GM18505 (cell line): Measurements from ENCODE around the gene PPM1N.

ENCODE experiments used
- ATAC-seq: cut with Tn5 transposase; IDR thresholded peaks from one replicate; pipeline ENCODE4 v1.9.1; 2021; ENCODE audit not compliant: unreplicated experiment
- POLR2A ChIP-seq: IDR thresholded peaks from 4 replicates; pipeline ENCODE4 v1.6.1; 2011; ENCODE audit warnings: borderline replicate concordance; ENCODE audit not compliant: insufficient read depth, insufficient read length; ENCODE audit errors: extremely low read depth

PPM1N gene

DNA sequence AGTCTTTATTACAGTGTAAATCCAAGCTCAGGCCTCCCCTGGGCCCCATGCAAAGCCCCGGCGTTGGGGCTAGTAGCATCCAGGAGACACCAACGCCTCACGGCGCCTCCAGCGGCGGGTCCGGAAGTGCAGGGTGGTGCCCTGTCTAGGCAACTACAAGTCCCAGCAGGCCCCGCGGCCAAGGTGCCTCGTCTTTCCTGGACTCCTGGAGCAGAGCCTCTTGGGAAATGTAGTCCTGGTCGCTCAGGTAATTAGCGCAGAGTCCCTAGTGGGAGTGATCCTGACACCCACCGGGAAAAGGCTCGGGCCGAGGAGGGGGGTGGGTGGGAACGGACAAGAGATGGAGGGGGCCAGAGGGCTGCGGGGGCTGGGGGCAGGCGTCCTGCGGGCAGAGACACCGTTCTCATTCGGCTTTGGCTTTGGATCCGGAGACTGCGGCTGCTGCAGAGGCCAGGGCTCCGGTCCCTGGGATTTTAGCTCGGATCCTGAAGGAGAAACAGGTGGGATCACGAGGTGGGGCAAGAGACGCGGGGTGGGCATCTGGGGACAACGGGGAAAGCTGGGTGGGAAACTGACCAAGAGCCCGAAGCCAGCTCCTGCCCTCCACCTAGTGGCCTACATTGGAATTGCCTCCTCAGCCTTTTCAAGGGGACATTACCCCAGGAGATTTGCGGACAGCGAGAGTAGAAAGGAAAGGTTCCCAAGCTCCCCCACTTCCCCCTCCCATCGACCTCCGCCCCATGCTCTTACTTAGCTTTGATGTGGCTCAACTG, 12.8 kb upstream of the PPM1N start:
- peak; percentile 85 for ATAC-seq
- no peak for TF ChIP-seq POLR2A

DNA sequence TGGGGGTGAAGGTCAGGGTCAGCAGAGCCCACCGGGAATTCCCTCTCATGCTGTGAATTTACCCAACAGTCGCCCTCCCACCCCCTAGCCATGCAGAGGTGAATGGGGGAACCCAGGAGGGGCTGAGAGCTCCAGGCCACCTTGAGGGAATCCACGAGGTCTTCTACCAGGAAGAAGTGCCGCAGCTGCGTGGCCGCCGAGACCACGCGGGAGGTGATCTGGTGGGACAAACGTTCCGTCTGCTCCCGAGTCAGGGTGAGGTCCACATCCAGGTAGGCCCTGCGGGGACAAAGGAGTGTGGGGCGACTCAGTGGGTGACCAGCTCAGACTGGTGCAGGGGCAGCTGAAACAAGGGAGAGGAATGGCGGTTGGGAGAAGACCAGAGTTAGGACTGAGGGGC, 9.5 kb upstream of the PPM1N start:
- TF ChIP-seq POLR2A = no peak
- no peak for ATAC-seq

DNA sequence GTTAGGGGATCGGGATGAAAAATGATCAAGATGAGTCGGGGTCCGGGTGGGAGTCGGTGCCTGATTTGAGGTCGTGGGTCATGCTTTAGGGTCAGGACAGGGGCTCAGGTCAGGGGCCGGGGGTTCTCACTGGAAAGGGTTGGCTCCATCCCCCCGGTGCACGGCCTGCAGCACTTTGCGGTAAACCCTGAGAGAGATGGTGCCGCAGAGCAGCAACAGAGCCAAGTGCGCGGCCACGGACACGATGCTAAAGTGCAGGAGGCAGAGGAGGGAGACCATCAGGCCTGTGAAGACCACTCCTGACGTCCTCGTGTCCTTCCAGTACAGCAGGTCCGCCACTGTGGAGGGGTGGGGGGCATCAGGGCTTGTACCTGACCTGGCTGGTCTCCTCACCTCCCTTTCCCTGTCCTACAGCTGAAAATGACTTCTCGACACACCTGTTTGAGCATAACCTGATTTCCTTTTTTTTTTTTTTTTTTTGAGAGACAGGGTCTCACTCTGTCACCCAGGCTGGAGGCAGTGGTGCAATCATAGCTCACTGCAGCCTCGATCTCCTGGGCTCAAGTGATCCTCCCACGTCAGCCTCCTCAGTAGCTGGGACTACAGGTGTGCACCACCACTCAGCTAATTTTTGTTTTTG, 8.9 kb upstream of the PPM1N start:
- TF ChIP-seq POLR2A = no peak
- no peak for ATAC-seq

DNA sequence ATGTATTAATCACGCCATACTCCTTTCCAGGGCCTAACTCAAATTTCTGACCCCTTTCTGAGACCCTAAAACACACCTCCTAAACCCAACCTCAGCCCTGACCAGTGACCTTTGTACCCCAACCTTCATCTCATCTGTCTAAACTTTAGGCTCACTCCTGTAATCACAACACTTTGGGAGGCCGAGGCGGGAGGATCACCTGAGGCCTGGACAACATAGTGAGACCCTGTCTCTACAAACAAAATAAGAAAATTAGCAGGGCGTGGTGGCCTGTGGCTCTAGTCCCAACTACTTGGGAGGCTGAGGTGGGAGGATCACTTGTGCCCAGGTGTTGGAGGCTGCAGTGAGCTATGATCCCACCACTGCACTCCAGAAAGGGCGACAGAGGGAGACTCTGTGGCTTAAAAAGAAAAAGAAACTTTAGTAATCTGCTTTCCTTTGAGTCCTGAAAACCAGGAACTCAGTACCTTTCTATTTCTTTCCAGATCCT, 6.1 kb upstream of the PPM1N start:
- TF ChIP-seq POLR2A = no peak
- no peak for ATAC-seq

DNA sequence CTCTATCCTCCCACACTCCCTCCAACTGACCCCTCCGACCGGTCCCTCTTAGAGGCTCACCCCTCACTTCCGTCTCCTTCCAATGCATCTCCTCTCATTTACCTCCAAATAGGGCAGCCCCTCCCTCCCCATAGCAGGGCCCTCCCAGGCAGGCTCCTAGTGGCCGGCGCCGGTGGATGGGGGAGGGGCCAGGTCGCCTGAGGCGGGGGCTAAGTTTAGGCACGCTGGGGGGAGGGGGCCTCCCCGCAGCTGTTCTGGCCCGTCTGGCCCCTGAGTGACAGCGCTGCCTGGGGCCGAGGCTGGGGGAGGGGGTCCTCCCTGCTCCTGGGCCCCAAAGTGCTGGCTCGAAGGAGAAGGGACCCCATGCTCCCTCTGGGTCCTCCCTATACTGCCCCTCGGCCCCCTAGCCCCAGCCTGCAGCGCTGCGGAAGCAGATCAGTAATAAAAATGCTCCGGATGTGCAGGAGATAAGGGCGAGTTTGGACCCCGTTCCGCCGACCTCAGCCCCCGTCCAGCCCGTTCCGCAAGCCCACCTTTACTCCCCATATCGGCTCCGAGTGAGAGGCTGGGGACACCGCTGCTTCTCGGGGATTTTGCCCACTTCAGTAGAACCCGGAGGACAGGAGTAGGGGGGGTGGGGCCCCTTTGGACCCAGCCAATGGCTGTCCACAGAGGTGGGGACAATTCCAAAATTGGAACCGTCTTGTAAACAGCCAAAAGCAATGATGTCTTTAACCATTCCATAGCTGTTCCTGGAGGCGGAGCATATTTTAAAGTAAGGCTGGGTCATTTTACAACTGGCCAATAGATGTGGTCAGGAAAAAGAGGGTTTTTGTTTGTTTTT, 5.4 kb upstream of the PPM1N start:
- ATAC-seq = no peak
- peak; percentile 19 for TF ChIP-seq POLR2A

DNA sequence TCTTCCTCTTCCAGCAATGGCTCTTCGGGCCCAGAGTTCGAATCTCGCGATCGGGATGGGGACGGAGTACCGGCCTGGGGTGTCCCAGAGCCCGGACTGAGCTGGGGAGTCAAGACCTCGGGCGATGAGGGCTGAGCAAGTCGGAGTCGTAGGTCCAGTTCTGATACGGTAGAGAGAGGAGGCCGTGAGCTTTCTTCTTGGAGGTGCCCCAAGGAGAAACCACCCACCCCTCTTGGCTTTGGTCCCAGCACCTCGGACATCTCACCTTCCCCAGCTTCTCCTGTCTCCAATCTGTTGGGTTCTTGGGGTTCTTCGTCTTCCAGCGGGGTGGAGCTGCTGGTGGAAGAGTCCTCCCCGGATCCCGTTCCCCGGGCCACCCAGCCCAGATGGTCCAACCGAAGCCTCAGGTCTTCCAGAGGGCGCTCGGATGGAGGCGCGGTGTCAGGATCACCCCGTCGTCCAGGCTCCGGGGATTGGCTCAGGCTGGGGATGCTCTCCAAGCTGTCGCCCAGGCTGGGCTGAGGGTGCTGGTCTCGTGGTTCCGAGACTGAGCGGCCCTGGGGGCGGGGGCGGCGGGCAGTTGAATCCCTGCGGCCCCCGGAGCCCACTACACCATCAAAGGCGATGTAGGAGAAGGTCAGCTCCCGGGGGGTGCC, 3.9 kb upstream of the PPM1N start:
- TF ChIP-seq POLR2A = no peak
- no peak for ATAC-seq

DNA sequence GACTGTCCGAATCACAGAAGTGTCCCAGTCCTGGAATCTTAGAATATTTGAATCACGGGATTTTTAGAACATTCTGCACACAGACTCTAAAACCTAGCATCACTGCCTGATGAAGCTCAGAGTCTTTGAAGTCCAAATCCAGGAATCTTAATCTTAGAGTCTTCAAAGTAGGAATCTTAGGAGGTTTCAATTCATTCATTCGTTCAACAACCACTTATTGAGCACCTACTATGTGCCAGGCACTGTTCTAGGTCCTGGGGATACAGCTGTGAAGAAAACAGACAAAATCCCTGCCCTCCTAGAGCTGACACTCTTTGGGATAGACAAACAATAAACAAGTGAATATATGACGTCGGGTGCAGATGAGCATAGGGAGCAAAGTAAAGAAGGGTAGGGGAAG, 3.1 kb upstream of the PPM1N start:
- ATAC-seq = no peak
- no peak for TF ChIP-seq POLR2A

DNA sequence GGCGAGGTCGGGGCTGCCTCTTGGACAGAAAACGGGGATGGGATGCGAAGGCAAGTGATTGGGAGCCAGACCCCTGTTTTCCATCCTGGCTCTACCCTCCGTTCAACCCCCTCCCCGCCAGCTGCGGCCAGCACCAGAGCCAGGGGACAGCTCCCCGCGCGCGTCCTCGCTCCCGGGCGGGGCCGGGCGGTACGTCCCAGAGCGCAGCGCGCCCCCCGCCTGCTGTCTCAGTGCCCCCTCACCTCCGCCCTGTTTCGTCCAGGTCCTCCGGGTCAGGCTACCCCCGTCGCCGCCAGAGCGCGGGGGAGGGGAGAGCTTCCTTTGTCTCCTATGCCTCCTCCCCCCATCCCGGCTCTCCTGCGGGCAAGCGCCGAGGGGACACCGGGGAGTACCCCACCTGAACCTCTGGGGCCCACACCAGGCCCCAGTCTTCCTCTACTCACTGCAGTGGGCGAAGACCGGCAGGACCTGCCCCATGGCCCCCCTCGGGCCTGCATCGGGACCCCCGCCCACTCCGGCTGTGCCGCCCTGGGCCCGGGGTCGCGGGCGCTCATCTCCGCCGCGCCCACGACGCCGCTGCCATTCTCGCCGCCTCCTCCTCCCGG, 1.8 kb upstream of the PPM1N start:
- TF ChIP-seq POLR2A = no peak
- ATAC-seq = peak; percentile 11

DNA sequence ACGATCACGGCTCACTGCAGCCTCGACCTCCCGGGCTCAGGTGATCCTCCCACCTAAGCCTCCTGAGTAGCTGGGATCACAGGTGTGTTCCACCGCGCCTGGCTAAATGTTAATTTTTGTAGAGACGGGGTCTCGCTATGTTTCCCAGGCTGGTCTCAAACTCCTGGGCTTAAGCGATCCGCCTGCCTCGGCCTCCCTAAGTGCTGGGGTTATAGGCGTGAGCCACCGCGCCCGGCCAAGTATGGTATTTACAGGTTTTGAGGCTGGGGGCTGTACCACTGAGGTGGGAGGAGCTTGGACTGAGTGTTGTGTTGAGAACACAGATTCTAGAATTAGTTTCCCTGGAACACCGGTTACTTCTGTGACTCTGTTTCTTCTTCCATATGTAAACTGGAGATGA, 452 bp upstream of the PPM1N start:
- no peak for TF ChIP-seq POLR2A
- ATAC-seq = no peak

DNA sequence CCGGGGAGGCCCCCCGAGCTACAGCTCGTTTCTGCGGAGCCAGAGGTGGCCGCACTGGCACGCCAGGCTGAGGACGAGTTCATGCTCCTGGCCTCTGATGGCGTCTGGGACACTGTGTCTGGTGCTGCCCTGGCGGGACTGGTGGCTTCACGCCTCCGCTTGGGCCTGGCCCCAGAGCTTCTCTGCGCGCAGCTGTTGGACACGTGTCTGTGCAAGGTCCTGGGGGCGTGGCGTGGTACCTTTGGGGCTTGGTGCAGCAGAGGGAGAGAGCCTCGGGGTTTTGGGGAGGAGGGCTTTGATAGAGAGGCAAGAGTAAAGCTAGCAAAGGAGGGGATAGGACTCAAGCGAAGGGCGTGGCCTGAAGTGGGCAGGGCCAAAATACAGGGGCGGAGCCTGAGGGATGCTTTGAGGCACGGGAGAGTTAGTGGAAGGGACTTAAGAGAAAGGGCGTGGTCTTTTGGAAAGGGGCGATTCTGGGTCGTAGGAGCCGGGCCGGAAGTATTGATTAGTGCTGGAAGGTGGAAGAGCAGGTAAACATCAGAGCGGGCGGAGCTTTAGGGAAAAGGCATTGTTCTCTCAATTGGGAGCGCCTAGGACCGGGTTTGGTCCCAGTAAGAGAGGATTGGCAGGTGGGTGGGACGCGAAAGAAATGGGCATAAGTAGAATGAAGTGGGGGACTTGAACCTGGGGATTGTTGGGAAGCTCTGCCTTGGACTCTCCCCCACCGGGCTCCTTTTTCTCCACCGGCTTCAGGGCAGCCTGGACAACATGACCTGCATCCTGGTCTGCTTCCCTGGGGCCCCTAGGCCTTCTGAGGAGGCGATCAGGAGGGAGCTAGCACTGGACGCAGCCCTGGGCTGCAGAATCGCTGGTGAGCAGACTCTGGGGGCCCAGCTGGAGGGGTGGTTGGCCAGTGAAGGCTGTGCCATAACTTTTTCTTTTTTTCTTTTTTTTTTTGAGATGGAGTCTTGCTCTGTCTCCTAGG, 1.2 kb downstream of the PPM1N start:
- no peak for ATAC-seq
- TF ChIP-seq POLR2A = no peak

DNA sequence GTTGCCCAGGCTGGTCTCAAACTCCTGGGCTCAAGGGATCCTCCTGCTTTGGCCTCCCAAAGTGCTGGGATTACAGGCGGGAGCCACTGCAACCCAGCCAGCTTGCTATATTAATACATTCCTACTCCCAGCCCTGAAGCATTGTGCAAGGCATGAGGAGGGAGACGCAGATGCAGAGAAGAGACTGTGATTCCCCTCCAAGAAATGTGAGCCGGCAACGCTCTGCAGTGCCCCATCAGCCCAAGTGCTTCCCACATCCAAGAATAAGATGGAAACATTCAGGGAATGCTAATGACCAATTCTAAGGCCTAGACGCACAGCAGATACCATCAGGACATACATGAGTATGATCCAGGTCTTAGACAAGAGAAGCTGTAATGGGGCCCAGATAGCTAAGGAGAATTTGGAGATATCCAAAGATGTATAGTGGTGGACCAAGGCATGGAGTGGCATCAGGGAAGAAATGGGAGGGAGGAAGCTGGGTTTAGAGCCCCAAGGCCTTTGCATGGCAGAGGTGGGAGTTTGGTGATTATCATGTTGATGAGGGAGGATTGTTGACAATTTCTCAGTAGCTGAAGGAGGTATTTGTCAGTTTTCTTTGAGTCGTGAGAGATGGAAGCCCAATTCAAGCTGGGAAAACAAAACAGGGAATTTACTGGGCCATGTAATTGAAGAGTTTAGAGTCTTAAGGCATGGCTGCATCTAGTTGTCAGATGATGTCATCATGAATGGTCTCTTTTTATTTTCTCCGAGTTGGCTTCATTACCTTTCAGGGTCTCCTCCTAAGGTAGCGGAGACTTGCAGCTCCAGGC, 2.9 kb downstream of the PPM1N start:
- ATAC-seq = no peak
- no peak for TF ChIP-seq POLR2A

DNA sequence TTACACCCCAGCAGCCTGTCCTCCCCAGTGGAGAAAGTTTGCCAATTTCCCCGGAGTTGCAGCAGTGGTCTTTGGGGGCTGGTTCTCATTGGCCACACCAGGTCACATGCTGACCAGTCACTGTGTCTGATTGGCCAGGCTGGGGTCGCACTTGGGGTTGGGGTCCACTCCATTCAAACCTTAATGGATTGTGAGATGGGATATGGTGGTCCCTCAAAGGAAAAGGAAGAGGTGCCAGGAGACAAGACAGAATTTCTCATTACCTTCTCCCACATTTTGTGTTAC, 3.4 kb downstream of the PPM1N start:
- ATAC-seq = no peak
- TF ChIP-seq POLR2A = no peak

DNA sequence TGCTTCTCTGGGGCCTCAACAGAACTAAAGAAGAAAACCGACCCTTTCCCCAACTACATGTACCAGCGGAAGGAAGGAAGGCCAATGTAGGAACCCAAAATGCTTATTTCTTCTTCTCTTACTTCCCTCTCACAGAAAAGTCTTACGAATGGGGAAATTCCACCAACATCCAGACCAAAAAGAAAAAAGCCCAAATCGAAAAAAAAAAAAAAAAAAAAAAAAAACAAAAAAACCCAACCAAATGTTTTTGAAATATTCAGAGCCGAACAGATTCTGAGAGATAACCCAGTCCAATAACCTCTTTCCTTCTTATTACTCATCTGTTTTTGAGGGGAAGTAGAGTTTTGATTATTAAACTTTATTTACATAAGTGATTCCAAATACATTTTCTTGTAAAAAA, 3.9 kb downstream of the PPM1N start:
- ATAC-seq = no peak
- no peak for TF ChIP-seq POLR2A
